Activated CD4-positive, alpha-beta T cell treated with anti-CD3 and anti-CD28 coated beads for 48 hours (primary cell): Measurements from ENCODE around the gene VAPB.
A peak's percentile ranks its signal among the peaks of the same experiment; 100 is the strongest.

Source experiments
- DNase-seq: peaks from one replicate; pipeline ENCODE4 v3.0.0-alpha.2; 2020

Gene VAPB

DNA sequence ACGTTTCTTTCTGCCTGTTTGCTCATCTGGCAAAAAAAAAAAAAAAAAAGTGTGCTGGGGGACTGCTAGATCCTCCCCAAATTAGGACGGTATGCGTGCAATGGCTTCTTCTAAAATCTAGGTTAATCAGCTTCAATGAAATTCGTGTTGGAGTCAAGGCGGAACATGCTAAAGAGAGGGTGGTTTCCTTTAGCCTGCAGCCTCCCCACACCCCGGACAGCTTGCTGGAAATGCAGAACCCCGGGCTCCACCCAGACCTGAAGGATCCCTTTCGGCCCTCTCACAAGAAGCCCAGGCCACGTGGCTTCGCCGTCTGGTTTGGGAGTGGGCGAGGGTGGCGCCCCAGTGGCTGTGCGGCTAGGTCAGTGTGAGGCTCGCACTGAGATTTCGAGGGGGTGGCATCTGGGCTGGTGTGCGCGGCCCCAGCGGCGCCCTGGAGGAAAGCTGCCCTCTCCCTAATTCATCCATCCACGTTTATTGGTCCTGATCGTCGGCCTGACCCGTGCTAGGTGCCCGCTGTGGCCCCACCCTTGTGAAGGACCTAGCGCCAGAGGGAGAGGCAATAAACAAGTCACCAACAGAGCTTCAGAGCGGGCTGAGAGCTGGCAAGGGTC is 77.2 kb downstream of the VAPB start:
- DNase-seq = no peak

DNA sequence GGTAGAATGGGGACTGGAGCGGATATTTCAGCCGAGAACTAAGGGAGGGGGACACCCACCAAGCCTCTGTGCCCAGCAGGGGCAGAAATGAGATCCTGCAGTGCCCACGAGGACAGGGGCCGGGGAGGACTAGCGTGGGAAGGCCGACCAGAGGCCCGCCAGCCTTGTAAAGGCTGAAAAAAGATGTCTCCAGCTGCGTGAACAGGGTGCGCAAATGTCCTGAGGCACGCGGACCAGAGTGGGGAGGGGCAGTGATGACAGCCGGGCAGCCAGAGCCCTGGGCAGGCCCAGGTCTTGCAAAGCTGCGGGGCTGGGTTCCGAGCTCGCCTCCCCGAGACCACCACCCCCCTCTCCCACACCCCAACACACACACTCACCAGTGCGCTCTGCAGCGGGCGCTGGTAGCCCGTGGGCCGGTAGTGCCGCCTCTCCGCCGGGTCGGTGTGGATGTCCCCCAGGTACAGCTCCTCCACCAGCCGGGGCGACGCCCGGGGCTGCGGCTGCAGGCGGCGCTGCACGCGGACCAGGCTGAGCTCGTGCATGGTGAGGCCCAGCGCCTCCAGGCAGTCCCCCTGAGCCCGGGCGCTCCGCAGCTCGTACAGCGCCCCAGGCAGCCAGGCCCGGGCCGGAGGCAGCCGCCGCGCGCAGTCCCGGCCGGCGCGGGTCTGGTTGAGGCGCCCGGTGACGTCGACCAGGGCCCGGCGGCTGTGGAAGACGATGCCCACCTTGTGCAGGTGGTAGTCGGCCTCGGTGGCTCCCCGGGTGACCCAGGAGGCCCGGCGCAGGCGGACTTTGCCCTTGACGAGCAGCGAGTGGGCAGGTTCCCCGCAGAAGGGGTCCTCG is 77.9 kb downstream of the VAPB start:
- no peak for DNase-seq

DNA sequence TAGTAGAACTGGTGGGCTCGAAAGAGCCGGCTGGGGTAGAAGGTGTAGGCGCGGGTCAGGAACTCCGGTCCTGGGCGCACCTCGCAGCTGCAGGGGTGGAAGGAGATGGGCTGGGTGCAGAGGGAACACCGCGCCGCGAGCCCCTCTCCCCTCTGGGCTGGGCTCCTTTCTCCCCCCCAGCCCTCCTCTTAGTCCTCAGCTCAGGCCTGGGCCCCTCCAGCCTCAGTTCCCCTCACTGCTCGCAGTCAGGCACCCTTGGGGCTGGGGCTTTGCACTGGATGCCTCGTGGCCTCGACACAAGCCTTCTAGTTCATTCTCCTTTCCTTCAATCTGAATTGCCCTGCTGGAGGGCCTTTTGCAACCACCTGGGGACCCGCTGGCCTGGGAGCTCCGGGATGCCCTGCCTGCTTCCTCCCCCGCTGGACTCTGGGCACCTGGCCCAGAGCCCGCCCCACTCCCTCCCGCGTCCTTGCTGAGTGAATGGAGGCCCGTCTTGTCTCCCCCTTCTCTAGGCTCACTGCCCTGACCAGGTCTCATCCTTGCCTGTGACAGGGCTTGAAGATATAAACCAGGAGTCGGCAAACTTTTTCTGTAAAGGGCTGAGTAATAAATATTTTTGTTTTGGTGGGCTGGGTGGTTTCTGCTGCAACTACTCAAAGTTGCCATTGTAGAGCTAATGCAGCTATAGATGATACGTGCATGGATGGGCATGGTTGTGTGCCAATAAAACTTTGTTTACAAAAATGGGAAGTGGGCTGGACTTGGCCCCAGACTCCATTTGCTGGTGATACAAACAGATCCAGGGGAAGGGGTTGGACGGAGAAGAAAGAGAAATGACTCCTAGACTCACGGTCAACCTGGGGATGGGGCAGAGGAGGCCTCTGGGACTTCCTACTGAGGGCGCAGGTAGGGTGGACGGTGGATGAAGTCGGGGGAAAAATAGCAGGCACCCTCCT is 78.8 kb downstream of the VAPB start:
- no peak for DNase-seq

GRCh38 chr20:58469616-58470015 is 80.6 kb downstream of the VAPB start:
- no peak for DNase-seq

DNA sequence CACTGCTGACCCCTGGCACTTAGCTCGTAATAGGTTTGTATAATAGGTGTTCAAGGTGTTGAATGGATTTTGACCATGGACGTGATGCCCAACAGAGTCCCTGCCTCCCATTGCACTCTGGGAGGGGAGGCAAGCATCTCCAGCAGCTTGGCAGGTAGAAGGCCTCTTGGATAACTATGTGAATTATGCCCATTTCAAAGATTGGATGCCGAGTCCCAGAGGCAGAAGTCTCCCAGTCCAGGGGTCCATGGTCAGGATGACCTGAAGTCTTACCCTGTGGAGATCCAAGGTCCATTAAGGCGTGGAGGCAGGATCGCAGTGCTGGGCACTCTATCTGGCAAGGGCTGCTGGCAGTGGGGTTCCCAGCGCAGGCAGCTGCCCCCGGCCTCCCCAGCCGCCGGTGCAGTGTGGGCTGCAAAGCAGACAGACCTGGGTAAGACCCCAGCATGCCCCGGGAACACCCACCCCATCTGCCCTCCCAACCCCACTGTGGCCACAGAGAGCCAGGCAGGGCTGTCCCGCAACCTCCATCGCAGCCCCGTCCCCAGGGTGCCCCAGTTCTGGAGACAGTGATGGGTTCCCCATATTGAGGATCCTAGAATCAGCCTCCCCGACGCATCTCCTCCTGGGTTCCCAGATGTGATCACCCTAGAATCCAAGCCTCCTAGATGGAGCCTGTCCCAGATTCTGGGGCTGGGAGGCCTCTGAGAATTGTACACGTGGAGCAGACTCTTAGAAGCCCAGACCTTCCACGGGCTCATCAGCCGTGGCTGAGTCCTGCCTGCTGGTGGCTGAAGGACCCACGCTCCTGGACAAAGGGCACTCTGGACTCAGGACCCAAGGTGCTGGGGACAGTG is 81.5 kb downstream of the VAPB start:
- no peak for DNase-seq

DNA sequence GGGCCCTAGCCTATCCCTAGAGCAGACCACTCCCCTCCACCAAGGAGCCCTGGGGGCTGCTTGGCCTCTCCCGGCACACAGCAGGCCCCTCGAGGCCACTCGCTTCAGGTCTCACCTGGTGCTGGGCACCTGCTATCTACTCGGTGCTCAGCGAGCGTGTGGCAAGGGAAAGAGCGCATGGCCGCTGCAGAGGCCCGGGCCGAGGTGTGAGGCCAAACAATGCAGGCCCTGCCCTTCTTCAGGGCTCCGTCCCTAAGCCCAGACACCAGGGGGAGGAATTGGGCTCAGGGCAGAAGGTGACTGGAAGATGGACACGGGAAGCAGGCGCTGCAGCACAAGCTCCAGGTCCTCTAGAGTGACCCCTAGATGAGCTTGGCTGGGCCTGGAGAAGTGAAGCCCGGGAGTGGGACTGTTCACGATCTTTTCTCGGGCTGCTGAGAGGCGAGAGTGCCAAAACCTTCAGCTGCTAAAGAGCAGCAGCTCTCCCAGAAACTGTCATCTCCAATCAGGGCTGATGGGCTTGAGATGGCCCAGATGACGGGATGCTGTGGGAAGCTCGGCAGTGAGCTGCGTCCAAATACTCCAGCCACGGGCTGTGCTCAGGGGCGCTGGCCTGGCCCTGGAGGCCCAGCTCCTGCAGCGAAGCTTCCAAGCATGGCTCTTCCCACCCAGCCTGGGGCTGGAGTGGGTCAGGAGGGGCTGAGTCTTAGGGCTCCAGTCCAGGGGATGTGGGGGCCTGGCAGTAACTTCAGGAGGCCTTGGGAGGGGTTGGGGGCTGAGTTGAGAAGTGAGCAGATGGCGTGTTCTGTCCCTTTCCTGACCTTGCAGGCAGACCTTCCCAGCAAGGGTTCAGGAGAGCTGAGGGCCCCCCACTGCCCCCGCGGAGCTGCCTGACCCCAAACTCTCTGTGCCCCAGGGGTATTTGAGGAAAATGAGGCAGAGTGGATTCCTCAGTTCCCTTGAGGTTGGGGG is 82.5 kb downstream of the VAPB start:
- DNase-seq = no peak

DNA sequence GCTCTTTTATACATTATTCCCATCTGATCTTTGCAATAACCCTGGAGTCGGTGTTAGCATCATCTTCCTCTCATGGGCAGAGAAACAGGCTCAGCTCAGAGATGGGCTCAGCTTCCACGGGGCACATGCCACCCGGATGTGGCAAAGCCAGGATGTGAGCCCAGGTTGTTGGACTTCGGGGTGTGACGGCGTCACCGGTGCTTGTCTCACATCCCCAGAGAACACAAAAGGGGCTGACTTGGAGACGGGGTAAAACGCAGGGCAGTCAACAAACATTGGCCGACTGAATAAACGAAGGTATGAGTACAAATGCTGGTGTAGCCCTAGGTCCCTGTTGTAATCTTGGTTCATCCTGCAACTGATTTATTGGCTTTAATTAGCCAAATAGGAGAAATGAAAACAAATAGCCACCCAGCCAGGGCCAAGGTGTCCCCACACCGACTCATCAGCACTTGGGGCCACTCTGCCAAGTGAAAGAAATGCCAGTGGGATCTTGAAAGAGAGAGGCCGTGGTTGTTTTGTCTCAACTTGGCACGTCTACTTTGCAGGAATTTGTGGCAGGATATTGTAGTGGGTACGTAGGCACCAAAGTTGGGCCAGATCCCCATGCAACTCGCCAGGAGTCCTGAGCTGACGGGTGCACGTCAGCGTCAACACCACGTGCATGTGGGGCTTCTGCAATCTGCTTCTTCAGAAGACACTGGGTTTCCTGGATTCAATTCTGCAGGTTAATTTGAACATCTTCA is 83.4 kb downstream of the VAPB start:
- DNase-seq = no peak

GRCh38 chr20:58473453-58474425 is 84.7 kb downstream of the VAPB start:
- DNase-seq = no peak

DNA sequence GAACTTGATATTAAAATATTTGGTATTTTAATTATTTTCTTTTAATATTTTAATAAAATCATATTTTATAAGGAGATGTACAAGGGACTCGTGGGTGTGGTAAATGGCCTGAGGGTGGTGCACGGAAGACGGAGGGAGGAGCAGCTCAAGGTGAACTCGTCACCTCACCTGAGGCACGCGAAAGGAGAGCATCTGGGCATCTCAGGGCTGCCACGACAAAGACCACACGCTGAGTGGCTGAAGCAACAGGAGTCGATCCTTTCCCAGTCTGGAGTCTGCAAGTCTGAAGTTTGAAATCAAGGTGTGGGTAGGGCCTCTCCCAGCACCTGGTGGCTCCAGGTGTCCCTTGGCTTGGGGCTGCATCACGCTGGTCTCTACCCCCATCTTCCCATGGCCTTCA is 86.4 kb downstream of the VAPB start:
- no peak for DNase-seq

GRCh38 chr20:58478141-58478805 is 89.2 kb downstream of the VAPB start:
- no peak for DNase-seq

GRCh38 chr20:58479726-58480440 is 90.9 kb downstream of the VAPB start:
- no peak for DNase-seq

- DNase-seq = no peak
Measured at GRCh38 chr20:58480551-58481336, 91.7 kb downstream of the VAPB start.

DNA sequence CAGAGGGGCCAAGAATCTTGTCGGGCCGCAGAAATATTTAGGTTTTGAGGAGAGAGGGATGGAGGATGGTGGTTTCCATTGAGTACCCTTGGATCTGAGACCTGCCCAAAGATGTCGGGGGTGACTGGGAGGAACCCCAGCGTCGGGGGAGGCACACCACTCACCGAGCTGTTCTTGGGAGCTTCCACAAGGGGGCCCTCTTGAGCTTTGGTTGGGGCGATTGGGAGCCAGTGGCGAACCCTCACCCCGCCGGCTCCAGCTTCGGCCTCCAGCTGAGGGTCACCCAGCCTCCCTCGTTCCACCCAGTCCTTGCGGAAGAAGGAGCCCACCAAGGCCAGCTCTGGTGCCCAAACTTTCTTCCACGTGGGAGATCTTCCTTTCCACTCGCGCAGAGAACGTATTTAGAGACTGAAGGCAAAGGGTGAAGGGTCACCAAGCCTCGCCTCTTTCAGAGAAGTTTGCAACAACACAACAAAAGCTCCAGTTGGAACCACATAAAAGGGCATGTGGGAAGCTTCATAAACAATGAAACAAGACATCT is 92.5 kb downstream of the VAPB start:
- peak; percentile 80 for DNase-seq

GRCh38 chr20:58482416-58482815 is 93.4 kb downstream of the VAPB start:
- DNase-seq = no peak

DNA sequence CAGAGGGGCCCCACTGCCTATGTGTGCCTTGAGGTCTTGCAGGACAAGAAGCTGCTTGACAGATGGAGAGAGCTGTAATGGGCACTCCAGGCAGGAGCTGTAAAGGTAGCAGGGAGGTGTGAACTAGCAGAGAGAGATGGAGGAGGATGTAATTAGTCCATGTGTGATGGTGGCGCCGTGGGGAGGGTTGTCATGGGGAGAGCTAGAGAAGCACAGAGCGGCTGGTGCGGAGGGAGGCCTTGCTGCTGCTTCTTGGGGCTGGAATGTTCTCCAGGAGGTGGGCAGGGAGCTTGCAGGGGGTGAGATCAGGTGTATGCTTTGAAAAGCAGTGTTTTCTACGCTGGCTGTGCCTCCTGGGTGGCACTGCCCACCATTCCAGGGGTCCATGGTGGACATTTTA is 94.0 kb downstream of the VAPB start:
- no peak for DNase-seq

DNA sequence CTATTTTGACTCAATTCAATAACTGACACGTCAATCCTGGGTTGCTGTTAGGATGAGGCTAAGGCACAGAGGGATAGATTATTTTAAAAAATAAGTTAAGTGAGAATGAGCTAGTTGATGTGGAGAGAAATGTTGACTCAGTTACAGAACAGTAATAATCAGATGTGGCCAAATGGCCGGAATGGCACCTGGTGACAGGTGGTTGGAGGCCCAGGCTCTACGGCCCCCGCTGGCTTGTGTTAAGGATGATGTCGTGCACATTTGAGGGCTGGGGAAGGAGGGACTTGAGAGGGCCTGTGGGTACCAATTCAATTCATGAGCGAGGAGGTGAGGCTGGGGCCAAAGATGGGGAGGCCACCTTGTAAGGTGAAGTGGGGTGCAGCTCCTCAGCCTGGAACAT is 94.4 kb downstream of the VAPB start:
- DNase-seq = no peak

GRCh38 chr20:58485393-58485792 is 96.4 kb downstream of the VAPB start:
- DNase-seq = no peak
